ENCODE measurements around the gene TEKT3.

Gene TEKT3

GRCh38 chr17:15341385-15341849 is at the start of gene TEKT3:
Gene TEKT3, minus strand, starts transcription at chr17:15341597. Its CDS starts 10,012 bp downstream, at chr17:15331585.
- peak within 1 kb of the TSS; percentile 48 for H3K4me3 ChIP-seq (ENCODE audit: control insufficient read depth, low read depth, low read length)
- no peak for DNase-seq (ENCODE audit: low read depth)
- TF ChIP-seq CTCF (IDR thresholded peaks at IDR 0.05; ENCODE audit: control insufficient read depth, insufficient read depth, low read depth, low read length, missing control alignments): no peak

- no peak overlapping the region for H3K4me3 ChIP-seq (ENCODE audit: control insufficient read depth, low read depth, low read length)
- no peak for TF ChIP-seq CTCF (IDR thresholded peaks at IDR 0.05; ENCODE audit: control insufficient read depth, insufficient read depth, low read depth, low read length, missing control alignments)
- DNase-seq (ENCODE audit: low read depth): no peak
Observed at GRCh38 chr17:15388356-15389041, 47.1 kb upstream of the TEKT3 start.

GRCh38 chr17:15386083-15386482 is 44.7 kb upstream of the TEKT3 start:
- no peak for TF ChIP-seq CTCF (IDR thresholded peaks at IDR 0.05; ENCODE audit: control insufficient read depth, insufficient read depth, low read depth, low read length, missing control alignments)

GRCh38 chr17:15385305-15385704 is 43.9 kb upstream of the TEKT3 start:
- no peak overlapping the region for H3K4me3 ChIP-seq (ENCODE audit: control insufficient read depth, low read depth, low read length)
- no peak for DNase-seq (ENCODE audit: low read depth)
- no peak for TF ChIP-seq CTCF (IDR thresholded peaks at IDR 0.05; ENCODE audit: control insufficient read depth, insufficient read depth, low read depth, low read length, missing control alignments)

More at GRCh38 chr17:15386083-15386482, 44.7 kb upstream of the TEKT3 start:
- no peak overlapping the region for H3K4me3 ChIP-seq (ENCODE audit: control insufficient read depth, low read depth, low read length)
- DNase-seq (ENCODE audit: low read depth): no peak

GRCh38 chr17:15384142-15384787 is 42.9 kb upstream of the TEKT3 start:
- H3K4me3 ChIP-seq (ENCODE audit: control insufficient read depth, low read depth, low read length): peak overlapping the region; percentile 26
- no peak for TF ChIP-seq CTCF (IDR thresholded peaks at IDR 0.05; ENCODE audit: control insufficient read depth, insufficient read depth, low read depth, low read length, missing control alignments)
- DNase-seq (ENCODE audit: low read depth): no peak

GRCh38 chr17:15382914-15383313 is 41.5 kb upstream of the TEKT3 start:
- H3K4me3 ChIP-seq (ENCODE audit: control insufficient read depth, low read depth, low read length): no peak overlapping the region
- no peak for DNase-seq (ENCODE audit: low read depth)
- TF ChIP-seq CTCF (IDR thresholded peaks at IDR 0.05; ENCODE audit: control insufficient read depth, insufficient read depth, low read depth, low read length, missing control alignments): no peak
